MM.1S (cell line): Measurements from ENCODE around the gene PDLIM5.
A peak's percentile ranks its signal among the peaks of the same experiment; 100 is the strongest.

Experiments
- DNase-seq: peaks from one replicate; pipeline ENCODE4 v3.0.0-alpha.2; 2015
- H2AFZ ChIP-seq: fragments of 300-600 bp; sonication (generic); 2 replicates; pipeline ENCODE4 v1.6.0; 2016; ENCODE audit warnings: antibody characterized with exemption, low read length
- H3F3A ChIP-seq: fragments of 300-600 bp; sonication (generic); 2 replicates; pipeline ENCODE4 v1.6.1; 2016; ENCODE audit warnings: mild to moderate bottlenecking, antibody characterized with exemption, low read length, moderate library complexity, mixed read lengths; ENCODE audit not compliant: insufficient read depth
- H3K27ac ChIP-seq: fragments of 300-600 bp; sonication (generic); 2 replicates; pipeline ENCODE4 v1.5.1; 2016; ENCODE audit warnings: mild to moderate bottlenecking, low read length
- H3K27me3 ChIP-seq: fragments of 300-600 bp; sonication (generic); replicated peaks from 2 replicates; pipeline ENCODE4 v1.6.0; 2016; ENCODE audit warnings: low read length; ENCODE audit not compliant: insufficient read depth
- H3K36me3 ChIP-seq: fragments of 300-600 bp; sonication (generic); replicated peaks from 2 replicates; pipeline ENCODE4 v1.6.1; 2016; ENCODE audit warnings: mild to moderate bottlenecking, low read length, mixed read lengths; ENCODE audit not compliant: insufficient read depth
- H3K4me1 ChIP-seq: fragments of 300-600 bp; sonication (generic); 2 replicates; pipeline ENCODE4 v1.6.1; 2016; ENCODE audit warnings: low read length, mixed read lengths
- H3K4me2 ChIP-seq: fragments of 300-600 bp; sonication (generic); 2 replicates; pipeline ENCODE4 v1.6.0; 2016; ENCODE audit warnings: low read depth, low read length
- H3K4me3 ChIP-seq: fragments of 300-600 bp; sonication (generic); 2 replicates; pipeline ENCODE4 v1.5.1; 2016; ENCODE audit warnings: low read length, mixed read lengths
- H3K79me2 ChIP-seq: fragments of 300-600 bp; sonication (generic); 2 replicates; pipeline ENCODE4 v1.6.1; 2016; ENCODE audit warnings: mixed run types, low read length, mixed read lengths
- H3K9ac ChIP-seq: fragments of 300-600 bp; sonication (generic); 2 replicates; pipeline ENCODE4 v1.6.1; 2016; ENCODE audit warnings: low read length, mixed read lengths
- H3K9me2 ChIP-seq: fragments of 300-600 bp; sonication (generic); replicated peaks from 2 replicates; pipeline ENCODE4 v1.6.1; 2016; ENCODE audit warnings: mild to moderate bottlenecking, low read length, mixed read lengths; ENCODE audit not compliant: insufficient read depth
- H3K9me3 ChIP-seq: fragments of 300-600 bp; sonication (generic); replicated peaks from 2 replicates; pipeline ENCODE4 v1.6.1; 2016; ENCODE audit warnings: mild to moderate bottlenecking, low read length, mixed read lengths; ENCODE audit not compliant: insufficient read depth
- H4K20me1 ChIP-seq: fragments of 300-600 bp; sonication (generic); 2 replicates; pipeline ENCODE4 v1.6.1; 2016; ENCODE audit warnings: mild to moderate bottlenecking, low read length, moderate library complexity, mixed read lengths; ENCODE audit not compliant: insufficient read depth
- CTCF ChIP-seq: fragments of 300-600 bp; sonication (generic); IDR thresholded peaks from 2 replicates; pipeline ENCODE4 v1.5.1; 2016; ENCODE audit warnings: antibody characterized with exemption, low read length, mixed read lengths
- EZH2 ChIP-seq: fragments of 300-600 bp; sonication (generic); optimal IDR thresholded peaks from 2 replicates; pipeline ENCODE3; 2017; ENCODE audit warnings: low read depth, mild to moderate bottlenecking, antibody characterized with exemption, low read length, mixed read lengths
- EZH2phosphoT487 ChIP-seq: fragments of 300-600 bp; sonication (generic); IDR thresholded peaks from 2 replicates; pipeline ENCODE4 v1.6.1; 2018; ENCODE audit warnings: antibody characterized with exemption, low read length

The PDLIM5 gene

GRCh38 chr4:94406668-94407437, 44.9 kb upstream of the PDLIM5 start:
- no peaks in the 10 kb centered on the region for H4K20me1 ChIP-seq
- no peaks in the 10 kb centered on the region for H3K4me1 ChIP-seq
- no peaks in the 10 kb centered on the region for H3K9me3 ChIP-seq
- H3F3A ChIP-seq = no peaks in the 10 kb centered on the region
- TF ChIP-seq EZH2 = no peak
- peak; percentile 82 for TF ChIP-seq CTCF
- H3K79me2 ChIP-seq = no peaks in the 10 kb centered on the region
- H3K9me2 ChIP-seq = no peaks in the 10 kb centered on the region
- H2AFZ ChIP-seq = no peak overlapping the region
- H3K4me3 ChIP-seq = no peak overlapping the region
- no peak overlapping the region for H3K9ac ChIP-seq
- H3K36me3 ChIP-seq = no peaks in the 10 kb centered on the region
- no peaks in the 10 kb centered on the region for H3K27me3 ChIP-seq
- no peak overlapping the region for H3K4me2 ChIP-seq
- DNase-seq = peak; percentile 76
- H3K27ac ChIP-seq = no peak overlapping the region

- H3K27me3 ChIP-seq = no peaks in the 10 kb centered on the region
- no peaks in the 10 kb centered on the region for H3K9me3 ChIP-seq
- H2AFZ ChIP-seq = no peak overlapping the region
- no peaks in the 10 kb centered on the region for H3K79me2 ChIP-seq
- no peaks in the 10 kb centered on the region for H3K4me1 ChIP-seq
- H3K4me3 ChIP-seq = no peak overlapping the region
- no peaks in the 10 kb centered on the region for H3K36me3 ChIP-seq
- H3K27ac ChIP-seq = no peak overlapping the region
- no peak for TF ChIP-seq EZH2
- no peak for TF ChIP-seq CTCF
- no peak for TF ChIP-seq EZH2phosphoT487
- H3K4me2 ChIP-seq = no peak overlapping the region
- H3K9me2 ChIP-seq = no peaks in the 10 kb centered on the region
- H3K9ac ChIP-seq = no peak overlapping the region
- H4K20me1 ChIP-seq = no peaks in the 10 kb centered on the region
- DNase-seq = no peak
- no peaks in the 10 kb centered on the region for H3F3A ChIP-seq
These were observed 43.9 kb upstream of the PDLIM5 start for GRCh38 chr4:94407846-94408245.

- H3K27me3 ChIP-seq = no peaks in the 10 kb centered on the region
- H3F3A ChIP-seq = no peaks in the 10 kb centered on the region
- no peak overlapping the region for H3K4me2 ChIP-seq
- no peaks in the 10 kb centered on the region for H3K36me3 ChIP-seq
- no peaks in the 10 kb centered on the region for H3K79me2 ChIP-seq
- H3K27ac ChIP-seq = no peak overlapping the region
- no peak for TF ChIP-seq EZH2phosphoT487
- no peak for TF ChIP-seq EZH2
- no peak for TF ChIP-seq CTCF
- H3K9me3 ChIP-seq = no peaks in the 10 kb centered on the region
- no peaks in the 10 kb centered on the region for H4K20me1 ChIP-seq
- DNase-seq = no peak
- no peaks in the 10 kb centered on the region for H3K9me2 ChIP-seq
- H3K4me3 ChIP-seq = no peak overlapping the region
- no peak overlapping the region for H2AFZ ChIP-seq
- H3K9ac ChIP-seq = no peak overlapping the region
- H3K4me1 ChIP-seq = no peaks in the 10 kb centered on the region
These were observed 43.0 kb upstream of the PDLIM5 start for GRCh38 chr4:94408549-94409374.
